Mesenchymal stem cell (in vitro differentiated cells and primary cell): Measurements from ENCODE around the gene CCDC78.

Experiments used
- DNase-seq: peaks from one replicate; pipeline ENCODE4 v3.0.0-alpha.2; 2013
- H2AFZ ChIP-seq: one replicate; pipeline ENCODE4 v1.6.1; 2013; ENCODE audit warnings: low read depth, mild to moderate bottlenecking, control low read depth, inconsistent platforms, low read length, moderate library complexity
- H2AK5ac ChIP-seq: 2 replicates; pipeline ENCODE4 v1.6.1; 2013; ENCODE audit warnings: low read length, moderate library complexity, mild to moderate bottlenecking, inconsistent platforms; ENCODE audit not compliant: severe bottlenecking
- H2BK120ac ChIP-seq: one replicate; pipeline ENCODE4 v1.6.1; 2013; ENCODE audit warnings: low read depth, mild to moderate bottlenecking, inconsistent platforms, low read length, moderate library complexity
- H2BK12ac ChIP-seq, 2 experiments: one replicate each; pipeline ENCODE4 v1.6.1; 2013; ENCODE audit warnings: inconsistent platforms in 2 of 2, low read length in 2 of 2, mild to moderate bottlenecking in 2 of 2, moderate library complexity in 2 of 2, control low read depth in 1 of 2
- H2BK15ac ChIP-seq: one replicate; pipeline ENCODE4 v1.6.1; 2013; ENCODE audit warnings: mild to moderate bottlenecking, low read depth, inconsistent platforms; ENCODE audit not compliant: poor library complexity, severe bottlenecking
- H2BK5ac ChIP-seq: 2 replicates; pipeline ENCODE4 v1.6.1; 2013; ENCODE audit warnings: low read depth, mild to moderate bottlenecking, low read length, control low read depth, inconsistent platforms; ENCODE audit not compliant: poor library complexity, severe bottlenecking
- H3K14ac ChIP-seq, 2 experiments: one replicate each; pipeline ENCODE4 v1.6.1; 2013; ENCODE audit warnings: inconsistent platforms in 2 of 2, low read length in 2 of 2, control low read depth in 1 of 2, mild to moderate bottlenecking in 1 of 2, moderate library complexity in 1 of 2
- H3K18ac ChIP-seq, 2 experiments: one replicate each; pipeline ENCODE4 v1.6.1; 2013; ENCODE audit warnings: inconsistent platforms in 2 of 2, low read length in 2 of 2, control low read depth in 1 of 2, low read depth in 1 of 2, mild to moderate bottlenecking in 1 of 2
- H3K23ac ChIP-seq, 2 experiments: one replicate each; pipeline ENCODE4 v1.6.1; 2013; ENCODE audit warnings: inconsistent platforms in 2 of 2, low read length in 2 of 2, mild to moderate bottlenecking in 2 of 2, moderate library complexity in 2 of 2, control low read depth in 1 of 2
- H3K27ac ChIP-seq: 2 replicates; pipeline ENCODE4 v1.5.1; 2013; ENCODE audit warnings: mild to moderate bottlenecking, moderate library complexity, low read length, control low read depth, inconsistent platforms; ENCODE audit not compliant: poor library complexity, severe bottlenecking
- H3K27me3 ChIP-seq, 2 experiments: 2 replicates each; pipeline versions ENCODE4 v1.6.1 to v1.7.0; 2013; ENCODE audit warnings: low read length in 2 of 2, mild to moderate bottlenecking in 2 of 2, moderate library complexity in 2 of 2, control low read depth in 1 of 2, inconsistent platforms in 1 of 2; ENCODE audit not compliant: control insufficient read depth in 1 of 2, insufficient read depth in 1 of 2
- H3K36me3 ChIP-seq, 2 experiments: 2 replicates each; pipeline versions ENCODE4 v1.6.1 to v1.7.0; 2013; ENCODE audit warnings: low read length in 2 of 2, control low read depth in 1 of 2, inconsistent platforms in 1 of 2, low read depth in 1 of 2, mild to moderate bottlenecking in 1 of 2; ENCODE audit not compliant: insufficient read depth in 2 of 2, control insufficient read depth in 1 of 2
- H3K4ac ChIP-seq, 2 experiments: one replicate each; pipeline ENCODE4 v1.6.1; 2013; ENCODE audit warnings: inconsistent platforms in 2 of 2, low read length in 2 of 2, mild to moderate bottlenecking in 2 of 2, moderate library complexity in 2 of 2, control low read depth in 1 of 2, low read depth in 1 of 2
- H3K4me1 ChIP-seq: 2 replicates; pipeline ENCODE4 v1.6.1; 2013; ENCODE audit warnings: low read depth, low read length, control low read depth; ENCODE audit not compliant: control insufficient read depth, insufficient read depth
- H3K4me2 ChIP-seq: 2 replicates; pipeline ENCODE4 v1.6.1; 2013; ENCODE audit warnings: low read length, mild to moderate bottlenecking, inconsistent platforms; ENCODE audit not compliant: poor library complexity, severe bottlenecking
- H3K4me3 ChIP-seq, 2 experiments: 2 replicates each; pipeline versions ENCODE4 v1.5.1 to v1.7.0; 2013; ENCODE audit warnings: low read length in 2 of 2, mild to moderate bottlenecking in 2 of 2, control low read depth in 1 of 2, low read depth in 1 of 2; ENCODE audit not compliant: insufficient read depth in 1 of 2
- H3K79me1 ChIP-seq: replicated peaks from 2 replicates; pipeline ENCODE4 v1.6.1; 2013; ENCODE audit warnings: mild to moderate bottlenecking, control low read depth, low read length, inconsistent platforms; ENCODE audit not compliant: poor library complexity, severe bottlenecking
- H3K9ac ChIP-seq: 2 replicates; pipeline ENCODE4 v1.7.0; 2013; ENCODE audit warnings: mild to moderate bottlenecking, low read length, moderate library complexity
- H3K9me3 ChIP-seq: 2 replicates; pipeline ENCODE4 v1.7.0; 2013; ENCODE audit warnings: mild to moderate bottlenecking, low read length; ENCODE audit not compliant: control insufficient read depth
- H4K8ac ChIP-seq: one replicate; pipeline ENCODE4 v1.6.1; 2013; ENCODE audit warnings: inconsistent platforms, mild to moderate bottlenecking, low read length, moderate library complexity
- H4K91ac ChIP-seq: one replicate; pipeline ENCODE4 v1.6.1; 2013; ENCODE audit warnings: mild to moderate bottlenecking, low read length, inconsistent platforms
- WGBS: methylation state at CpG from one replicate; pipeline ENCODE4 v1.1.7; 2013; ENCODE audit warnings: mixed read lengths; 5-methylcytosine and 5-hydroxymethylcytosine counted together

The CCDC78 gene

DNA sequence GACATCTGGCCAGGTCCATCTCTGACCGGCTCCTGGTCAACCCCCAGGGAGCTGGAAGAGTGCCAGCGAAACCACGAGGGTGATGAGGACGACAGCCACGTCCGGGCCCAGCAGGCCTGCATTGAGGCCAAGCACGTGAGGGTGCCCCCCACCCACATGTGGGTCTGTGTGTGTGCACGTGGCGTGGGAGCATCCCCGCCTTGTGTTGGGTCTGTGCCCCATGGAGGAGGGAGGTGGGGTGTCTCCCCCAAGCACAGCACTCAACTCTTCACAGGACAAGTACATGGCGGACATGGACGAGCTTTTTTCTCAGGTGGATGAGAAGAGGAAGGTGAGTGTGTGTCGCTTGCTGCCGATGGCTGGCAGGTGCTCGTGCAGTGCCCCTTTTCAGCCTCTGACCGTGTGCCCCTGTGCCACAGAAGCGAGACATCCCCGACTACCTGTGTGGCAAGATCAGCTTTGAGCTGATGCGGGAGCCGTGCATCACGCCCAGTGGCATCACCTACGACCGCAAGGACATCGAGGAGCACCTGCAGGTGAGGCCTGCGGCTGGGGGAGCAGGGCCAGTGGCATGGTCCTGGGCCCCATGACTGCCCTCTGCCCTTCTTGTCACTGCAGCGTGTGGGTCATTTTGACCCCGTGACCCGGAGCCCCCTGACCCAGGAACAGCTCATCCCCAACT, 44.4 kb downstream of the CCDC78 start:
- Histone ChIP-seq H2BK120ac (no peak overlapping the region), H2BK5ac (no peak overlapping the region), H2BK15ac (no peak overlapping the region), H3K14ac (no peak overlapping the region), H3K4me1 (peaks cover 68% of the 10 kb centered on the region), H2AFZ (no peak overlapping the region), H3K23ac (no peak overlapping the region), H3K9me3 (no peaks in the 10 kb centered on the region), H3K4me3 (peak overlapping the region in 1 of 2 experiments; percentile 93), H4K8ac (peak overlapping the region; percentile 38), H3K4ac (no peak overlapping the region), H3K4me2 (peak overlapping the region; percentile 83), H3K36me3 (peaks cover 36 to 68% of the 10 kb centered on the region in 2 experiments), H4K91ac (no peak overlapping the region), H2AK5ac (no peak overlapping the region), H2BK12ac (no peak overlapping the region), H3K9ac (peak overlapping the region; percentile 94), H3K79me1 (peaks cover 27% of the 10 kb centered on the region), H3K27me3 (no peaks in the 10 kb centered on the region), H3K18ac (no peak overlapping the region), H3K27ac (no peak overlapping the region)
- no peak for DNase-seq
- WGBS: 85% methylated on average over 28 of the region's 28 CpGs

DNA sequence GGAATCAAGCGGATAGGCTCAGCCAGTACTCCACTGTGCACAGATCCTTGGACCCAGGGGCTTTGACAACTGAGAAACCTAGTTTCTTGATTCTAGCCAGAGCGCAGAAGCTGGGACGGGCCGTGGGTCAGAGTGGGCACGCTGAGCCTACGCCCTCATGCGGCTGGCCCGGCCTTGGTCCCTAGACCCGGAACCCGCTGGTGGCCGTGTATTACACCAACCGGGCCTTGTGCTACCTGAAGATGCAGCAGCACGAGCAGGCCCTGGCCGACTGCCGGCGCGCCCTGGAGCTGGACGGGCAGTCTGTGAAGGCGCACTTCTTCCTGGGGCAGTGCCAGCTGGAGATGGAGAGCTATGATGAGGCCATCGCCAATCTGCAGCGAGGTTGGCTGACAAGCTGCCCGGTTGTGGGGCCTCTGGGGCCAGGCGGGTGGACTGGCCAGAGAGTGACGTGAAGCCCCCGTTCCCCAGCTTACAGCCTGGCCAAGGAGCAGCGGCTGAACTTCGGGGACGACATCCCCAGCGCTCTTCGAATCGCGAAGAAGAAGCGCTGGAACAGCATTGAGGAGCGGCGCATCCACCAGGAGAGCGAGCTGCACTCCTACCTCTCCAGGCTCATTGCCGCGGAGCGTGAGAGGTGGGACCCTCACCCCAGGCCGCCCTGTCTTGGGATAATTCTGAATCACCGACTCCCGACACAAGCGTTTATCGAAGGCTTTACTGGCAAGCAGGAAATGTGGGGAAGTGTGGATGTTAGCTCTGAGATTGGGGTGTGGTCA, 45.1 kb downstream of the CCDC78 start:
- Histone ChIP-seq H4K8ac (no peak overlapping the region), H3K4me1 (peaks cover 70% of the 10 kb centered on the region), H3K4me3 (peak overlapping the region; percentile 80 to 93), H2BK120ac (peak overlapping the region; percentile 15), H3K27ac (peak overlapping the region; percentile 59), H3K23ac (peak overlapping the region in 1 of 2 experiments; percentile 85), H3K9ac (peak overlapping the region; percentile 94), H2BK12ac (peak overlapping the region in 1 of 2 experiments; percentile 31), H4K91ac (no peak overlapping the region), H3K4me2 (peak overlapping the region; percentile 83), H3K27me3 (no peaks in the 10 kb centered on the region), H3K36me3 (peaks cover 29 to 64% of the 10 kb centered on the region in 2 experiments), H2BK15ac (no peak overlapping the region), H2AK5ac (no peak overlapping the region), H3K18ac (no peak overlapping the region), H3K79me1 (peaks cover 19% of the 10 kb centered on the region), H3K14ac (peak overlapping the region in 1 of 2 experiments; percentile 88), H2BK5ac (no peak overlapping the region), H3K4ac (peak overlapping the region; percentile 33 to 91), H2AFZ (peak overlapping the region; percentile 3), H3K9me3 (no peaks in the 10 kb centered on the region)
- DNase-seq: peak; percentile 58
- 59% methylated on average over 44 of the region's 44 CpGs for WGBS

DNA sequence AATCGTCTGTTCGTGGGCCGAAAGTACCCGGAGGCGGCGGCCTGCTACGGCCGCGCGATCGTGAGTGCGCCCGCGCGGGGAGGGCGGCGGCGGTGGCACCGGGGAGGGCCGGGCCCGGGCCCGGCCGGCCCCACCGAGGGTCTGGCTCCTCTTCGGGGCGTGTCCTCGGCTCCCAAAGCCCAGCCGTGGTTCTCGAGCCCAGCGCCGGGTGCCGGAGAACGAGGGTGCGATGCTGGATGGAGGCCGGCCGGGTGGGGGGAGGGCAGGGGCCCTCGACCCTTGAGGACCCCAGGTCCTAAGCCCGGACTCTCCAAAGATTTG, 45.7 kb downstream of the CCDC78 start:
- Histone ChIP-seq H3K4me3 (peak overlapping the region; percentile 80 to 93), H3K4me1 (peaks cover 71% of the 10 kb centered on the region), H3K27me3 (no peaks in the 10 kb centered on the region), H3K18ac (peak overlapping the region; percentile 50 to 76), H4K8ac (peak overlapping the region; percentile 72), H3K27ac (peak overlapping the region; percentile 59), H3K4me2 (peak overlapping the region; percentile 83), H3K23ac (no peak overlapping the region), H2BK15ac (no peak overlapping the region), H2BK5ac (peak overlapping the region; percentile 20), H2BK120ac (peak overlapping the region; percentile 45), H2AK5ac (no peak overlapping the region), H2AFZ (no peak overlapping the region), H3K36me3 (peaks cover 29 to 58% of the 10 kb centered on the region in 2 experiments), H3K14ac (peak overlapping the region in 1 of 2 experiments; percentile 80), H3K79me1 (peaks cover 14% of the 10 kb centered on the region), H3K9ac (peak overlapping the region; percentile 94), H2BK12ac (no peak overlapping the region), H3K9me3 (no peaks in the 10 kb centered on the region), H4K91ac (peak overlapping the region; percentile 52), H3K4ac (peak overlapping the region; percentile 65 to 91)
- no peak for DNase-seq
- WGBS: under 1% methylated on average over 38 of the region's 38 CpGs
